ENCODE data around the gene TLR7. TPM values are rescaled to one million over a fixed set of nuclear protein-coding genes. Genes with fewer than 3 reads are reported as not detected.

TLR7 gene
- total RNA-seq, 1 experiment from 2014 or later: not detected

GRCh38 chrX:12921886-12922598, 55.2 kb downstream of the TLR7 start:
- H3K14ac ChIP-seq (ENCODE audit: insufficient read depth, low read length): no peak overlapping the region
- H3K9me3 ChIP-seq (ENCODE audit: control insufficient read depth, low read depth, low read length): no peaks in the 10 kb centered on the region
- no peak overlapping the region for H2AK5ac ChIP-seq (ENCODE audit: insufficient read length, low read length)
- no peaks in the 10 kb centered on the region for H3K23me2 ChIP-seq (ENCODE audit: insufficient read length, low read depth, low read length, poor library complexity, severe bottlenecking)
- no peak overlapping the region for H2BK12ac ChIP-seq (ENCODE audit: insufficient read length, low read depth, low read length)
- H3T11ph ChIP-seq (ENCODE audit: low read length): no peak overlapping the region
- H2BK15ac ChIP-seq (ENCODE audit: low read depth, low read length): no peak overlapping the region
- H3K23ac ChIP-seq (ENCODE audit: insufficient read length, low read depth, low read length): no peak overlapping the region
- Mint-ChIP-seq H3K4me3 (no peak overlapping the region), H3K27ac (no peak overlapping the region), H3K27me3 (ENCODE audit: low read depth) (peaks cover 3% of the 10 kb centered on the region; the same call in 1 of the 2 replicates), H3K4me1 (no peaks in the 10 kb centered on the region), H3K36me3 (ENCODE audit: insufficient read depth in 1 of 3, low read depth in 3 of 3) (peaks cover 1 to 4% (median 4%) of the 10 kb centered on the region in 3 experiments; a peak in 5 of 7 replicates), H3K9me3 (peaks cover 63 to 65% of the 10 kb centered on the region in 2 experiments)
- no peaks in the 10 kb centered on the region for H3K79me2 ChIP-seq (ENCODE audit: insufficient read depth, low read length)
- no peak overlapping the region for H2BK5ac ChIP-seq (ENCODE audit: insufficient read length, low read length)
- no peak overlapping the region for H2BK120ac ChIP-seq (ENCODE audit: low read depth, low read length, poor library complexity, severe bottlenecking)
- H2AFZ ChIP-seq (ENCODE audit: low read length): no peak overlapping the region
- H3K18ac ChIP-seq (ENCODE audit: insufficient read length, low read depth, low read length): no peak overlapping the region
- no peak overlapping the region for H3K9ac ChIP-seq (ENCODE audit: extremely low read depth, insufficient read length, low read length)
- no peaks in the 10 kb centered on the region for H3K4me1 ChIP-seq (ENCODE audit: insufficient read depth, low read length)
- no CpG with 5 or more reads among the region's 10 CpGs for WGBS (ENCODE audit: extremely low coverage, insufficient read length, low lambda C conversion rate)
- H3K27me3 ChIP-seq (ENCODE audit: insufficient read depth, low read length): no peaks in the 10 kb centered on the region
- no peak overlapping the region for H3K4ac ChIP-seq (ENCODE audit: low read depth, low read length)
- H4K5ac ChIP-seq (ENCODE audit: insufficient read length, low read depth, low read length): no peak overlapping the region
- no peaks in the 10 kb centered on the region for H3K79me1 ChIP-seq (ENCODE audit: insufficient read depth, low read depth, low read length, poor library complexity, severe bottlenecking)
- no peak overlapping the region for H4K91ac ChIP-seq (ENCODE audit: insufficient read length, low read depth, low read length)
- no peaks in the 10 kb centered on the region for H4K20me1 ChIP-seq (ENCODE audit: control insufficient read depth, insufficient read depth, insufficient read length)
- H2BK20ac ChIP-seq (ENCODE audit: low read depth, low read length, poor library complexity, severe bottlenecking): no peak overlapping the region
- no peak for DNase-seq
- no peak overlapping the region for H3K56ac ChIP-seq (ENCODE audit: insufficient read length, low read depth, low read length)
- H3K27ac ChIP-seq (ENCODE audit: insufficient read length, low read depth, low read length): no peak overlapping the region
- TF ChIP-seq, protein P1, sequence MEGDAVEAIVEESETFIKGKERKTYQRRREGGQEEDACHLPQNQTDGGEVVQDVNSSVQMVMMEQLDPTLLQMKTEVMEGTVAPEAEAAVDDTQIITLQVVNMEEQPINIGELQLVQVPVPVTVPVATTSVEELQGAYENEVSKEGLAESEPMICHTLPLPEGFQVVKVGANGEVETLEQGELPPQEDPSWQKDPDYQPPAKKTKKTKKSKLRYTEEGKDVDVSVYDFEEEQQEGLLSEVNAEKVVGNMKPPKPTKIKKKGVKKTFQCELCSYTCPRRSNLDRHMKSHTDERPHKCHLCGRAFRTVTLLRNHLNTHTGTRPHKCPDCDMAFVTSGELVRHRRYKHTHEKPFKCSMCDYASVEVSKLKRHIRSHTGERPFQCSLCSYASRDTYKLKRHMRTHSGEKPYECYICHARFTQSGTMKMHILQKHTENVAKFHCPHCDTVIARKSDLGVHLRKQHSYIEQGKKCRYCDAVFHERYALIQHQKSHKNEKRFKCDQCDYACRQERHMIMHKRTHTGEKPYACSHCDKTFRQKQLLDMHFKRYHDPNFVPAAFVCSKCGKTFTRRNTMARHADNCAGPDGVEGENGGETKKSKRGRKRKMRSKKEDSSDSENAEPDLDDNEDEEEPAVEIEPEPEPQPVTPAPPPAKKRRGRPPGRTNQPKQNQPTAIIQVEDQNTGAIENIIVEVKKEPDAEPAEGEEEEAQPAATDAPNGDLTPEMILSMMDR (conservative IDR thresholded peaks at IDR 0.05): no peak
- no peak overlapping the region for H3K4me2 ChIP-seq (ENCODE audit: insufficient read depth, insufficient read length, low read length)
- no peak overlapping the region for H4K8ac ChIP-seq (replicated peaks; ENCODE audit: insufficient read length, low read depth, low read length)
